ENCODE measurements around the gene SSTR4.

Gene SSTR4

DNA sequence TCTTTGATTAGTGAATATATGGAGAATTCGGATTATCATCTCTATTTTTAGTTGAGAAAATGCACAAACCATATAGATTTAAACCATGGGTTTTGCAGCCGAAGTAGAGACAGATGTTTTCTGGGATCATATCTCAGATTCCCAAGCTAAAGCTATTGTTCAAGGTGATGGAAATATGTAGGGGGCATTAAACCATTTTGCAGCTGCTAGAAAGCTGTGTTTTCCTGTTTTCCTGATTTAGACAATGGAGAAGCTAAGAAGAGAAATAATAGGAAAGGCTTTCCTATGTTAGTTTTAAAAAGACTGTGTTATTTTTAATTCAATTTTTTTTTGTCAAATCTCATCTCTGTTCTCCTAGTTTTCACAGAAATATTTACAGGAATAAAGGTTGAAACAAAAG, 44.8 kb downstream of the SSTR4 start:
- no peak for ATAC-seq
- TF ChIP-seq ZC3H10 (CRISPR knock-in tag; IDR thresholded peaks at IDR 0.05) (no peak), CSRNP3 (CRISPR knock-in tag; IDR thresholded peaks at IDR 0.05) (no peak), ESRRG (CRISPR knock-in tag; IDR thresholded peaks at IDR 0.05) (no peak), RARB (CRISPR knock-in tag; IDR thresholded peaks at IDR 0.05) (no peak), ZNF8 (CRISPR knock-in tag; IDR thresholded peaks at IDR 0.05) (no peak), TCF4 (CRISPR knock-in tag; IDR thresholded peaks at IDR 0.05; ENCODE audit: borderline replicate concordance) (no peak), OSR1 (CRISPR knock-in tag; IDR thresholded peaks at IDR 0.05) (no peak), CSDC2 (CRISPR knock-in tag; IDR thresholded peaks at IDR 0.05) (no peak)
- TF ChIP-seq, protein P1, sequence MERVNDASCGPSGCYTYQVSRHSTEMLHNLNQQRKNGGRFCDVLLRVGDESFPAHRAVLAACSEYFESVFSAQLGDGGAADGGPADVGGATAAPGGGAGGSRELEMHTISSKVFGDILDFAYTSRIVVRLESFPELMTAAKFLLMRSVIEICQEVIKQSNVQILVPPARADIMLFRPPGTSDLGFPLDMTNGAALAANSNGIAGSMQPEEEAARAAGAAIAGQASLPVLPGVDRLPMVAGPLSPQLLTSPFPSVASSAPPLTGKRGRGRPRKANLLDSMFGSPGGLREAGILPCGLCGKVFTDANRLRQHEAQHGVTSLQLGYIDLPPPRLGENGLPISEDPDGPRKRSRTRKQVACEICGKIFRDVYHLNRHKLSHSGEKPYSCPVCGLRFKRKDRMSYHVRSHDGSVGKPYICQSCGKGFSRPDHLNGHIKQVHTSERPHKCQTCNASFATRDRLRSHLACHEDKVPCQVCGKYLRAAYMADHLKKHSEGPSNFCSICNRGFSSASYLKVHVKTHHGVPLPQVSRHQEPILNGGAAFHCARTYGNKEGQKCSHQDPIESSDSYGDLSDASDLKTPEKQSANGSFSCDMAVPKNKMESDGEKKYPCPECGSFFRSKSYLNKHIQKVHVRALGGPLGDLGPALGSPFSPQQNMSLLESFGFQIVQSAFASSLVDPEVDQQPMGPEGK (CRISPR knock-in tag; IDR thresholded peaks at IDR 0.05; ENCODE audit: borderline replicate concordance): no peak

- TF ChIP-seq CSDC2 (CRISPR knock-in tag; IDR thresholded peaks at IDR 0.05) (no peak), RARB (CRISPR knock-in tag; IDR thresholded peaks at IDR 0.05) (no peak), OSR1 (CRISPR knock-in tag; IDR thresholded peaks at IDR 0.05) (no peak), TCF4 (CRISPR knock-in tag; IDR thresholded peaks at IDR 0.05; ENCODE audit: borderline replicate concordance) (no peak), ISL1 (CRISPR knock-in tag; IDR thresholded peaks at IDR 0.05) (no peak), ZFP3 (CRISPR knock-in tag; IDR thresholded peaks at IDR 0.05) (no peak), ZC3H10 (CRISPR knock-in tag; IDR thresholded peaks at IDR 0.05) (no peak), CREB5 (CRISPR knock-in tag; IDR thresholded peaks at IDR 0.05; ENCODE audit: low read depth) (no peak), ZNF70 (CRISPR knock-in tag; IDR thresholded peaks at IDR 0.05) (no peak), PPARA (CRISPR knock-in tag; IDR thresholded peaks at IDR 0.05; ENCODE audit: borderline replicate concordance) (no peak), CSRNP3 (CRISPR knock-in tag; IDR thresholded peaks at IDR 0.05) (no peak), ARNTL (CRISPR knock-in tag; IDR thresholded peaks at IDR 0.05; ENCODE audit: borderline replicate concordance, low read depth) (no peak), POU6F1 (CRISPR knock-in tag; IDR thresholded peaks at IDR 0.05; ENCODE audit: borderline replicate concordance, low read depth) (no peak), ZNF8 (CRISPR knock-in tag; IDR thresholded peaks at IDR 0.05) (no peak), GLIS3 (CRISPR knock-in tag; IDR thresholded peaks at IDR 0.05) (no peak), ZNF565 (CRISPR knock-in tag; conservative IDR thresholded peaks at IDR 0.05; ENCODE audit: low read depth) (no peak), TOX (CRISPR knock-in tag; IDR thresholded peaks at IDR 0.05; ENCODE audit: borderline replicate concordance) (no peak)
- TF ChIP-seq, protein P1 (CRISPR knock-in tag; IDR thresholded peaks at IDR 0.05; ENCODE audit: borderline replicate concordance): no peak
- TF ChIP-seq, protein P2, sequence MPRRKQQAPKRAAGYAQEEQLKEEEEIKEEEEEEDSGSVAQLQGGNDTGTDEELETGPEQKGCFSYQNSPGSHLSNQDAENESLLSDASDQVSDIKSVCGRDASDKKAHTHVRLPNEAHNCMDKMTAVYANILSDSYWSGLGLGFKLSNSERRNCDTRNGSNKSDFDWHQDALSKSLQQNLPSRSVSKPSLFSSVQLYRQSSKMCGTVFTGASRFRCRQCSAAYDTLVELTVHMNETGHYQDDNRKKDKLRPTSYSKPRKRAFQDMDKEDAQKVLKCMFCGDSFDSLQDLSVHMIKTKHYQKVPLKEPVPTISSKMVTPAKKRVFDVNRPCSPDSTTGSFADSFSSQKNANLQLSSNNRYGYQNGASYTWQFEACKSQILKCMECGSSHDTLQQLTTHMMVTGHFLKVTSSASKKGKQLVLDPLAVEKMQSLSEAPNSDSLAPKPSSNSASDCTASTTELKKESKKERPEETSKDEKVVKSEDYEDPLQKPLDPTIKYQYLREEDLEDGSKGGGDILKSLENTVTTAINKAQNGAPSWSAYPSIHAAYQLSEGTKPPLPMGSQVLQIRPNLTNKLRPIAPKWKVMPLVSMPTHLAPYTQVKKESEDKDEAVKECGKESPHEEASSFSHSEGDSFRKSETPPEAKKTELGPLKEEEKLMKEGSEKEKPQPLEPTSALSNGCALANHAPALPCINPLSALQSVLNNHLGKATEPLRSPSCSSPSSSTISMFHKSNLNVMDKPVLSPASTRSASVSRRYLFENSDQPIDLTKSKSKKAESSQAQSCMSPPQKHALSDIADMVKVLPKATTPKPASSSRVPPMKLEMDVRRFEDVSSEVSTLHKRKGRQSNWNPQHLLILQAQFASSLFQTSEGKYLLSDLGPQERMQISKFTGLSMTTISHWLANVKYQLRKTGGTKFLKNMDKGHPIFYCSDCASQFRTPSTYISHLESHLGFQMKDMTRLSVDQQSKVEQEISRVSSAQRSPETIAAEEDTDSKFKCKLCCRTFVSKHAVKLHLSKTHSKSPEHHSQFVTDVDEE (CRISPR knock-in tag; IDR thresholded peaks at IDR 0.05): no peak
These were observed 45.4 kb downstream of the SSTR4 start for GRCh38 chr20:23080521-23080920.

More at GRCh38 chr20:23080521-23080920, 45.4 kb downstream of the SSTR4 start:
- no peak for ATAC-seq
